ENCODE results near the gene ATG13.

ATG13 gene

GRCh38 chr11:46588915-46589314, 28.4 kb upstream of the ATG13 start:
- TF ChIP-seq, protein P1, sequence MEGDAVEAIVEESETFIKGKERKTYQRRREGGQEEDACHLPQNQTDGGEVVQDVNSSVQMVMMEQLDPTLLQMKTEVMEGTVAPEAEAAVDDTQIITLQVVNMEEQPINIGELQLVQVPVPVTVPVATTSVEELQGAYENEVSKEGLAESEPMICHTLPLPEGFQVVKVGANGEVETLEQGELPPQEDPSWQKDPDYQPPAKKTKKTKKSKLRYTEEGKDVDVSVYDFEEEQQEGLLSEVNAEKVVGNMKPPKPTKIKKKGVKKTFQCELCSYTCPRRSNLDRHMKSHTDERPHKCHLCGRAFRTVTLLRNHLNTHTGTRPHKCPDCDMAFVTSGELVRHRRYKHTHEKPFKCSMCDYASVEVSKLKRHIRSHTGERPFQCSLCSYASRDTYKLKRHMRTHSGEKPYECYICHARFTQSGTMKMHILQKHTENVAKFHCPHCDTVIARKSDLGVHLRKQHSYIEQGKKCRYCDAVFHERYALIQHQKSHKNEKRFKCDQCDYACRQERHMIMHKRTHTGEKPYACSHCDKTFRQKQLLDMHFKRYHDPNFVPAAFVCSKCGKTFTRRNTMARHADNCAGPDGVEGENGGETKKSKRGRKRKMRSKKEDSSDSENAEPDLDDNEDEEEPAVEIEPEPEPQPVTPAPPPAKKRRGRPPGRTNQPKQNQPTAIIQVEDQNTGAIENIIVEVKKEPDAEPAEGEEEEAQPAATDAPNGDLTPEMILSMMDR (IDR thresholded peaks at IDR 0.05; ENCODE audit: low read length, missing control alignments) = no peak
- no peak for DNase-seq (ENCODE audit: low read depth)
- no peak overlapping the region for H3K4me3 ChIP-seq (replicated peaks; ENCODE audit: low read depth, low read length)

DNA sequence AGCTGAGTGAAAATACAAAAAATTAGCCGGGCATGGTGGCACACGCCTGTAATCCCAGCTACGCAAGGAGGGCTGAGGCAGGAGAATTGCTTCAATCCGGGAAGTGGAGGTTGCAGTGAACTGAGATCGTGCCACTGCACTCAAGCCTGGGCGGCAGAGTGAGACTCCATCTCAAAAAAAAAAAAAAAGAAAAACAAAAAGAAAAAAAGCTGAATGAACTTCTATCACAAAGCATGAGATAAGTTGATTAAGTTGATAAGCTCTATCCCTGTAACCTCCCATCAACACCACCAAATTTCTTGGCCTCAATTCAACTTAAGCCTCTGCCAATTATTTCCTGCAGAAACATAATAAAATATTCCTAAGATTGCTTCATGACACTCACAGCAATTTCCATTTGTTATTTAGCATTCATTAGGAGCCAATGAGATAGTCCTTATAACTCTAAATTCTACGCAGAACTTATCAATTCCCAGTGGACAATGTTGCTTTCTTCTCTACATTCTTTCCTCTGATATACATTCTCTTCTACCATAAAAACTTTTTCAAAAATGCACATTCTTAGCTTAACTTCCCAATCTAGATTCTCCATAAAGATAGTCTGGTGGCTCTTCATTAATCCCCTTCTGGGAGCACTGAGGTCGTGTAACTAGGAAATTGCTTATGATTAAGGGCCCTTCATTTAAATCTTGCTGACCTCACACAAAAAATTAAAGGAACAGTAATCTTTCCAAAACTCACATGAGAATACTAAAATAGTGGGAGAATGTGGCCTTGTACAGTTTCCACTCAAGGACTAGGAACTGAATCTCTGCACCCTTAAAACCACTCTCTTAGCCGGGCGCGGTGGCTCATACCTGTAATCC, 26.4 kb upstream of the ATG13 start:
- H3K4me3 ChIP-seq (replicated peaks; ENCODE audit: low read depth, low read length) = no peak overlapping the region
- no peak for DNase-seq (ENCODE audit: low read depth)
- TF ChIP-seq, protein P1 (IDR thresholded peaks at IDR 0.05; ENCODE audit: low read length, missing control alignments) = no peak

GRCh38 chr11:46593550-46594373, 23.6 kb upstream of the ATG13 start, which contains the start of gene AMBRA1:
Gene AMBRA1 (minus strand): TSS chr11:46594023. CDS start chr11:46548380, 45,643 bp downstream.
- peak; percentile 95 for DNase-seq (ENCODE audit: low read depth)
- peak within 1 kb of the TSS; percentile 94 for H3K4me3 ChIP-seq (replicated peaks; ENCODE audit: low read depth, low read length)
- TF ChIP-seq, protein P1 (IDR thresholded peaks at IDR 0.05; ENCODE audit: low read length, missing control alignments) = no peak

GRCh38 chr11:46594374-46594700, 23.0 kb upstream of the ATG13 start:
- H3K4me3 ChIP-seq (replicated peaks; ENCODE audit: low read depth, low read length) = peak overlapping the region; percentile 94
- no peak for DNase-seq (ENCODE audit: low read depth)
- TF ChIP-seq, protein P1 (IDR thresholded peaks at IDR 0.05; ENCODE audit: low read length, missing control alignments) = no peak

- DNase-seq (ENCODE audit: low read depth) = no peak
- TF ChIP-seq, protein P1 (IDR thresholded peaks at IDR 0.05; ENCODE audit: low read length, missing control alignments) = no peak
- H3K4me3 ChIP-seq (replicated peaks; ENCODE audit: low read depth, low read length) = no peak overlapping the region
Observed at GRCh38 chr11:46594785-46595184, 22.6 kb upstream of the ATG13 start.

GRCh38 chr11:46597155-46597554, 20.2 kb upstream of the ATG13 start:
- TF ChIP-seq, protein P1 (IDR thresholded peaks at IDR 0.05; ENCODE audit: low read length, missing control alignments) = no peak
- no peak for DNase-seq (ENCODE audit: low read depth)
- no peak overlapping the region for H3K4me3 ChIP-seq (replicated peaks; ENCODE audit: low read depth, low read length)
